CD4-positive, alpha-beta T cell treated with Interleukin-2 at 100 ng/mL for 4 hours (primary cell): ENCODE data around the gene SH2D1B.

Experiments
- DNase-seq: peaks from one replicate; pipeline ENCODE4 v3.0.0-alpha.2; 2020; ENCODE audit warnings: low spot score

SH2D1B gene

DNA sequence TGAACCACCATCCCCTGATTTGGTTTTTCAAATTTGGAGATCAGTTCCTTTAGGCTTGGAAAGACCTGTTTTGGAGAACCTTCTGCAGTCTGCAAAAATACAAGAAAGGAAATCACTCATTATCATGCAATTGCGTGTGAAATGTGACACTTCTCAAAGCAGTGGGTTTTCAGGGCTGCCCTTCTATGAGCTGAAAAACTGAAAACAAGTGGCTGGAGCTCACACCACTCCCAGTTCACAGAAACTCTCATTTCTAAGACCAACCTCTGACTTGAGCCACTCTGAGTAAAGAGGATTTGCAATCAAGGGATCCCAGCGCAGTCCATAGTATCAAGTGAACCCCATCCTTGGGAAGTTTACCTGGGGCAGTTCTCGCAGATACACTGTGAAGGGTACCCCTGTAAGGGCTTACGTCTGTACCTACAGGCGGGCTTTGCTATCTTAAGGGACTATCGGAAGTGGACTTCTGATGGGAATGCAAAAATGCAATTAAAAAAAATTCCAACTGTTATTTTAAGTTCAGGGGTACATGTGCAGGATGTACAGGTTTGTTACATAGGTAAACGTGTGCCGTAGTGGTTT, 12.8 kb downstream of the SH2D1B start:
- no peak for DNase-seq

- no peak for DNase-seq
These were observed 13.9 kb downstream of the SH2D1B start for GRCh38 chr1:162397943-162398560.

GRCh38 chr1:162397039-162397448, 14.9 kb downstream of the SH2D1B start:
- no peak for DNase-seq

GRCh38 chr1:162396201-162396906, 15.6 kb downstream of the SH2D1B start:
- no peak for DNase-seq

- peak; percentile 28 for DNase-seq
These were observed 20.0 kb downstream of the SH2D1B start for GRCh38 chr1:162391790-162392563.

- no peak for DNase-seq
These were observed 21.3 kb downstream of the SH2D1B start for GRCh38 chr1:162390396-162391185.

DNA sequence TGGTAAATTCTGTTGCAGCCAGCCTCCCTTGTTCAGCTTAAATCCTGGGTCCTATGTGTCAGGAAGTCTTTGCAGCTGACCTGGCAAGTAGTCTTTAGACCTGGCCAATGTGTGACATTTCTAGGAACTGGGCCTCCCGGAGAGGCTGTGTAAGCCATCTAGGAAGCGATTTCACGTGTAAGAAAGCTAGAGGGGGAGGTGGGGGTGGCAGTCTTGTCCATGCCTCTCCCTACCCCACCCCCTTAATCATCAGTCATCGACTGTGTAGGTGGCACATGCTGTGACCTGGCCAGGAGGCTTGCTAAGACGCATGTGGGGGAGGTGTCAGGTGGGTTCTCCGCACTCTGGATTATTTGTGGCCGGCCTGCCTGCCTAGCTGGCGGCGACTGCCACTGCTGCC, 22.0 kb downstream of the SH2D1B start:
- no peak for DNase-seq

GRCh38 chr1:162389021-162389818, 22.7 kb downstream of the SH2D1B start:
- DNase-seq, result no peak

GRCh38 chr1:162388615-162389014, 23.3 kb downstream of the SH2D1B start:
- DNase-seq, result no peak

GRCh38 chr1:162388083-162388594, 23.8 kb downstream of the SH2D1B start:
- no peak for DNase-seq

DNA sequence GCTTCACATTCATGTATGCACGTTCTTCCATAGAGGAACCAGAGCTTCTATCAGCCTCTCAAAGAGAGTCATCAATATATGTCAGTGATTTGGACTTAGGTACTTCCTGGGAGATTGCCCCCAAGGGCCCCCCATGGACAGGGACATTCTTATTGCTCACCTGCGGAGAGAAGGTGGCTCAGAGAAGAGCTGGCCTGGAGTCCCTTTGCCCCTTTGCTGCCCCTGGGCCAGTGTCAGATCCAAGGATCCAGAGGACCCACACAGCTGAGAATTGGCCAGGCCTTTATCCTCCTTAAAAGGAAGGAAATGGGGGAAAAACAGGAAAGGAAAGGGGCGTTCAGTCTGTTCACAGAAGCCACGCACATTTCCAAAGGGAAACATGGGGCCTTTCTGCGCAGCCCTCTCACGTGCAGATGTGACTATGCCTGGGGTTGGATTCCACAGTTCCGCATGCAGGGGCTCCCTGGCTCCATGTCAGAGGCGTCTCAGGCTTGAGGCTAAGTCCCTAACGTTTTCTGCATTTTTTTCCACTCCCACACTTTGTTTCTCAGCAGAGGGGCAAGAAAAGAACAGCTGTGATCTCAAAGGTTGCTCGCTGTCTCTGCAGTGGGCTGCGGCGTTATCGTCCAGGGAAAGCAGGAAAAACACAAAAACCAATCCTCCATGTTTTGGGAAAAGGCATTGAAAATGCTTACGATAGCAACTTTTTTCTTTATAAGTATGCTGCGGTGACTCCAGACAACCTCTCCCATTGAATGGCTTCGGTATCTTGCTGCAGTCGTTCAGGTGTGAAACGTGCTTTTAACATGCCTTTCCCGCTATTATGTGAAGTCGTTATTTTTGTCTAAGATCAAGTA, 24.5 kb downstream of the SH2D1B start:
- DNase-seq, result no peak

DNA sequence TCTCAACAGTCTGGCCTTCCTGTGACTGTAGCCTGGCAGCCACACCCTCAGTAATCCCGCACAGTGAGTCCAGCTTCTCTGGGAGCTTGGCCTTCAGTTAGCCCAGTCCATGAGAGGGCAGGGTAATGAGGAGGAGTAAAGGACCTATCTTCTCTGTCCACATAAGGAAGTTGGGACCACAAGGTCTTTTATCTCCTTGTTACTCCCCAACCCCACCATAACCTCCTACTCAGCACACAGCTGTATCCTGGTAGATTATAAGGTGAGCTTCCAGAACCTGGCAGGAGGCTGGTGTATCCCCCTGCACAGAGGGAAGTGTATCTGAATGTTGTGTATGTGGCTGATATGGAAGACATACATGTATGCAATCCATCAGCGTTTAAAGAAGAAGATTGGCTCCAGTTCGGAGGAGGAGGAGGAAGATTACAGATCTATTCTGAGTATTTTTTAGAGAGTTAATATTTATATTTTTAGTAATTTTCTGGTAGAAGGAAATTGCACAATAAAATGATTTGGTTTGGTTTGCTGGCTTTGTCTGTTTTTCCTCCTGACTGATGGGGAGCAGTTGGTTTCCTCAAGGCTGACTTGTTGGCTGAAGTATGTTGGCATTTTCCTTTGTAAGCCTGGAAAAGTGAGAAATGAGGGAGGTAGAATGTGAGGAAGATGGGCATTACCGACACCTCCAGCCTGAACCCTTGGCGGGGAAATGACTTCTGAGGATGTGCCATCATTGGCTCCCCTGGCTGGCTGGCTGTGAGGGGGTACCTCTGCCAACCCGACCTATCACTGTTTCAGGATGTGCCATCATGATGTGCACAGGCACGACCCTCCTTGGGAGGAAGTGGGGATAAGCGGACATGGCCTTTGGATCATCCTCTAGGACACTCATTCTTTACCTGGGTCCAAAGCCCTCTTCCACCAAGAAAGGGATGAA, 25.4 kb downstream of the SH2D1B start:
- DNase-seq, result no peak

DNA sequence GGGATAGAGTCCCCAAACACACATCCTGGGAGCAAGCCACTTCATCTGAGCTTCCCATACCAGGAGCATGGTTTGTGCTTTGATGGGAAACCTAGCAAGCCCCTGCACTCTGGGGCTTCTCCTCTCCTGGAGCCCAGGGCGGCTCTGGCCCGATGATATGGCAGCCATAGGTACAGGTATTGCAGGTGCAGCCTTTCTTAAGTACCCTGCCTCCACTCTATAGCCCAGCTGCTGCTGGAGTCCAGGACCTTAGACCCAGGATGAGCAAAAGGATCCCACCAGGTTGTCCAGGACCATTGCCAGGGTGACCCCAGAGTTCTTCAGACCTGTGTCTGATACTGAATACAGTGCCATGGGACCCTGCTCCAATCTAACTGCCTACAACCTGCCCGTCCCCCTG, 26.2 kb downstream of the SH2D1B start:
- DNase-seq, result no peak

- no peak for DNase-seq
These were observed 26.7 kb downstream of the SH2D1B start for GRCh38 chr1:162385280-162385623.

- no peak for DNase-seq
These were observed 27.2 kb downstream of the SH2D1B start for GRCh38 chr1:162384601-162385279.

GRCh38 chr1:162384116-162384515, 27.8 kb downstream of the SH2D1B start:
- DNase-seq, result no peak

GRCh38 chr1:162383516-162383915, 28.4 kb downstream of the SH2D1B start:
- no peak for DNase-seq

DNA sequence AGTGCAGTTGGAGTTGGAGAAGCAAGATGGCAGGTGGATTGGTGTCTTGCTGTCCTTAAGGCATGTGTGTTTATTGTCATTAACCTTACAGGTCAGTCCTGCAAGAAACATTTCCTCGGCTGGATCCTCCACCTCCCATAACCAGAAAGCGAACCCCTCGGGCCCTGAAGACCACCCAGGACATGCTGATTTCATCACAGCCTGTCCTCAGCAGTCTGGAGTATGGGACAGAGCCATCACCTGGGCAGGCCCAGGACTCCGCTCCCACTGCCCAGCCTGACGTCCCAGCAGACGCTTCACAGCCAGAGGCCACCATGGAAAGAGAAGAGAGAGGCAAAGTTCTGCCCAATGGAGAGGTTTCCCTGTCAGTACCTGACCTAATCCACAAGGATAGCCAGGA, 28.8 kb downstream of the SH2D1B start:
- DNase-seq, result no peak
